ENCODE results near the gene GFOD2. TPM values are rescaled to one million over a fixed set of nuclear protein-coding genes. Genes with fewer than 3 reads are reported as not detected.

GFOD2 gene
- total and polyA plus RNA-seq, 2 of the 13 experiments (the other 11 are each of a cell fraction or from before 2014, with no cell fraction given) = 11.1 to 17.2 TPM

DNA sequence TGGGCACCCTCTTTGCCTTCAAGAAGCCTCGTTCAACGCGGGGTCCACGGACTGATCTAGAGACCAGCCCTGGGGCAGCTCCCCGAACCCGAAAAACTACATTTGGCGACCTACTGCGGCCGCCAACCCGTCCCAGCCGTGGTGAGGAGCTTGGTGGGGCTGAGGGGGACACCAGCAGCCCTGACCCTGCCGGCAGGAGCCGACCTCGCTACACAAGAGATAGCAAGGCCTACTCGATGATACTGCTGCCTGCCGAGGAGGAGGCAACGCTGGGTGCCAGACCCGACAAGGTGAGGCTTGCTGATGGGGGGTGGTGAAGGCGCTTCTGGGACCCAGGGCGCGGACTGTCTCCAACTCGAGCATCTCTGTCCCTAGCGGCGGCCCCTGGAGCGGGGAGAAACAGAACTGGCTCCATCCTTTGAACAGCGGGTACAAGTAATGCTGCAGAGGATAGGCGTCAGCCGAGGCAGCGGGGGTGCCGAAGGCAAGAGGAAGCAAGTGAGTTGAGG, 64.7 kb downstream of the GFOD2 start:
- Histone ChIP-seq H3K79me2 (ENCODE audit: insufficient read depth, low read length) (peaks cover 8% of the 10 kb centered on the region), H3K27me3 (ENCODE audit: control insufficient read depth in 1 of 2, insufficient read depth in 2 of 2, low read length in 2 of 2) (peaks cover 0 to 44% of the 10 kb centered on the region in 2 experiments), H2AFZ (ENCODE audit: low read length) (no peak overlapping the region), H3K4me1 (ENCODE audit: insufficient read depth, low read length) (peaks cover 21% of the 10 kb centered on the region), H3K9ac (ENCODE audit: insufficient read depth, low read depth, low read length) (no peak overlapping the region), H3K9me3 (ENCODE audit: low read length) (no peaks in the 10 kb centered on the region), H3K27ac (ENCODE audit: extremely low read length, insufficient read depth, low read length) (no peak overlapping the region), H3K4me3 (replicated peaks in 1 of 3; ENCODE audit: insufficient read depth in 1 of 3, low read depth in 2 of 3, low read length in 3 of 3) (no peak overlapping the region), H4K20me1 (ENCODE audit: insufficient read depth, low read length) (peaks cover 14% of the 10 kb centered on the region), H3K36me3 (replicated peaks in 1 of 2; ENCODE audit: control insufficient read depth in 1 of 2, insufficient read depth in 2 of 2, low read length in 2 of 2) (peaks cover 6 to 10% of the 10 kb centered on the region in 2 experiments; a peak in 3 of 5 replicates), H3K4me2 (ENCODE audit: low read depth, low read length) (no peak overlapping the region)
- FAIRE-seq = no peak
- POLR2A ChIA-PET = no interaction called here
- ATAC-seq = peak; percentile 9; the same call in 2 of the 3 replicates
- TF ChIP-seq, protein P1, sequence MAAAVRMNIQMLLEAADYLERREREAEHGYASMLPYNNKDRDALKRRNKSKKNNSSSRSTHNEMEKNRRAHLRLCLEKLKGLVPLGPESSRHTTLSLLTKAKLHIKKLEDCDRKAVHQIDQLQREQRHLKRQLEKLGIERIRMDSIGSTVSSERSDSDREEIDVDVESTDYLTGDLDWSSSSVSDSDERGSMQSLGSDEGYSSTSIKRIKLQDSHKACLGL (CRISPR knock-in tag; IDR thresholded peaks at IDR 0.05) = peak; percentile 39; the same call in 1 of the 2 replicates
- TF ChIP-seq, protein P2, sequence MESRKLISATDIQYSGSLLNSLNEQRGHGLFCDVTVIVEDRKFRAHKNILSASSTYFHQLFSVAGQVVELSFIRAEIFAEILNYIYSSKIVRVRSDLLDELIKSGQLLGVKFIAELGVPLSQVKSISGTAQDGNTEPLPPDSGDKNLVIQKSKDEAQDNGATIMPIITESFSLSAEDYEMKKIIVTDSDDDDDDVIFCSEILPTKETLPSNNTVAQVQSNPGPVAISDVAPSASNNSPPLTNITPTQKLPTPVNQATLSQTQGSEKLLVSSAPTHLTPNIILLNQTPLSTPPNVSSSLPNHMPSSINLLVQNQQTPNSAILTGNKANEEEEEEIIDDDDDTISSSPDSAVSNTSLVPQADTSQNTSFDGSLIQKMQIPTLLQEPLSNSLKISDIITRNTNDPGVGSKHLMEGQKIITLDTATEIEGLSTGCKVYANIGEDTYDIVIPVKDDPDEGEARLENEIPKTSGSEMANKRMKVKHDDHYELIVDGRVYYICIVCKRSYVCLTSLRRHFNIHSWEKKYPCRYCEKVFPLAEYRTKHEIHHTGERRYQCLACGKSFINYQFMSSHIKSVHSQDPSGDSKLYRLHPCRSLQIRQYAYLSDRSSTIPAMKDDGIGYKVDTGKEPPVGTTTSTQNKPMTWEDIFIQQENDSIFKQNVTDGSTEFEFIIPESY (CRISPR knock-in tag; IDR thresholded peaks at IDR 0.05) = peak; percentile 46; the same call in 1 of the 2 replicates
- TF ChIP-seq ATAD3A (CRISPR knock-in tag; IDR thresholded peaks at IDR 0.05) (no peak), ZNF7 (CRISPR knock-in tag; IDR thresholded peaks at IDR 0.05) (no peak), ZNF737 (CRISPR knock-in tag; IDR thresholded peaks at IDR 0.05; ENCODE audit: borderline replicate concordance) (no peak), POLR2G (IDR thresholded peaks at IDR 0.05; ENCODE audit: low read depth, low read length) (0 out of 2 replicates have a peak, but pooled peaks have one; percentile 24), ZNF709 (CRISPR knock-in tag; IDR thresholded peaks at IDR 0.05) (0 out of 2 replicates have a peak, but pooled peaks have one; percentile 28), HIVEP1 (CRISPR knock-in tag; IDR thresholded peaks at IDR 0.05) (peak; percentile 15; the same call in 1 of the 2 replicates), PHB2 (IDR thresholded peaks at IDR 0.05; ENCODE audit: partially characterized antibody) (no peak), NFIB (CRISPR knock-in tag; IDR thresholded peaks at IDR 0.05; ENCODE audit: borderline replicate concordance) (no peak)
- WGBS (ENCODE audit: low lambda C conversion rate) = 66% methylated on average over 27 of the region's 30 CpGs
- DNase-seq (ENCODE audit: low spot score) = no peak
- CTCF ChIA-PET (ENCODE audit: low intra/inter-chr PET ratio, low total read pairs) = no interaction called here
- intact Hi-C loops (cut with micrococcal nuclease; ENCODE audit: unreplicated experiment) (no loop called here), in situ Hi-C loops (cut with HindIII; ENCODE audit: extremely low pct_ligation_motif_present, low pct_unique_long_range_greater_than_20kb) (no loop called here)
- no TSS peak for BruUV-seq (replicated peaks)
